WERI-Rb-1 (cell line): Measurements from ENCODE around the gene COL6A5.

Experiments
- DNase-seq: peaks from one replicate; pipeline ENCODE4 v3.0.0-alpha.2; 2020
- H3K27ac ChIP-seq: fragments of 250-450 bp; sonication (Bioruptor Pico); 2 replicates; pipeline ENCODE4 v1.5.1; 2020; ENCODE audit warnings: mild to moderate bottlenecking, moderate library complexity
- H3K27me3 ChIP-seq: fragments of 250-450 bp; sonication (Bioruptor Pico); 2 replicates; pipeline ENCODE4 v1.5.1; 2021; ENCODE audit warnings: mild to moderate bottlenecking, low read depth, moderate library complexity; ENCODE audit not compliant: insufficient read depth, severe bottlenecking
- H3K36me3 ChIP-seq: fragments of 250-450 bp; sonication (Bioruptor Pico); 2 replicates; pipeline ENCODE4 v1.5.1; 2020; ENCODE audit warnings: mild to moderate bottlenecking, moderate library complexity
- H3K4me3 ChIP-seq: 2 replicates; pipeline ENCODE4 v1.5.1; 2011; ENCODE audit warnings: low read depth, mild to moderate bottlenecking, control low read depth, low read length
- H3K9me3 ChIP-seq: fragments of 250-450 bp; sonication (Bioruptor Pico); 2 replicates; pipeline ENCODE4 v1.5.1; 2021; ENCODE audit warnings: mild to moderate bottlenecking, moderate library complexity; ENCODE audit not compliant: severe bottlenecking
- CTCF ChIP-seq: IDR thresholded peaks from 2 replicates; pipeline ENCODE4 v1.5.1; 2011; ENCODE audit warnings: low read depth, mild to moderate bottlenecking, control low read depth, inconsistent platforms, low read length

Gene COL6A5, protein sequence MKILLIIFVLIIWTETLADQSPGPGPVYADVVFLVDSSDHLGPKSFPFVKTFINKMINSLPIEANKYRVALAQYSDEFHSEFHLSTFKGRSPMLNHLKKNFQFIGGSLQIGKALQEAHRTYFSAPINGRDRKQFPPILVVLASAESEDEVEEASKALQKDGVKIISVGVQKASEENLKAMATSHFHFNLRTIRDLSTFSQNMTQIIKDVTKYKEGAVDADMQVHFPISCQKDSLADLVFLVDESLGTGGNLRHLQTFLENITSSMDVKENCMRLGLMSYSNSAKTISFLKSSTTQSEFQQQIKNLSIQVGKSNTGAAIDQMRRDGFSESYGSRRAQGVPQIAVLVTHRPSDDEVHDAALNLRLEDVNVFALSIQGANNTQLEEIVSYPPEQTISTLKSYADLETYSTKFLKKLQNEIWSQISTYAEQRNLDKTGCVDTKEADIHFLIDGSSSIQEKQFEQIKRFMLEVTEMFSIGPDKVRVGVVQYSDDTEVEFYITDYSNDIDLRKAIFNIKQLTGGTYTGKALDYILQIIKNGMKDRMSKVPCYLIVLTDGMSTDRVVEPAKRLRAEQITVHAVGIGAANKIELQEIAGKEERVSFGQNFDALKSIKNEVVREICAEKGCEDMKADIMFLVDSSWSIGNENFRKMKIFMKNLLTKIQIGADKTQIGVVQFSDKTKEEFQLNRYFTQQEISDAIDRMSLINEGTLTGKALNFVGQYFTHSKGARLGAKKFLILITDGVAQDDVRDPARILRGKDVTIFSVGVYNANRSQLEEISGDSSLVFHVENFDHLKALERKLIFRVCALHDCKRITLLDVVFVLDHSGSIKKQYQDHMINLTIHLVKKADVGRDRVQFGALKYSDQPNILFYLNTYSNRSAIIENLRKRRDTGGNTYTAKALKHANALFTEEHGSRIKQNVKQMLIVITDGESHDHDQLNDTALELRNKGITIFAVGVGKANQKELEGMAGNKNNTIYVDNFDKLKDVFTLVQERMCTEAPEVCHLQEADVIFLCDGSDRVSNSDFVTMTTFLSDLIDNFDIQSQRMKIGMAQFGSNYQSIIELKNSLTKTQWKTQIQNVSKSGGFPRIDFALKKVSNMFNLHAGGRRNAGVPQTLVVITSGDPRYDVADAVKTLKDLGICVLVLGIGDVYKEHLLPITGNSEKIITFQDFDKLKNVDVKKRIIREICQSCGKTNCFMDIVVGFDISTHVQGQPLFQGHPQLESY (N-terminal part only)

DNA sequence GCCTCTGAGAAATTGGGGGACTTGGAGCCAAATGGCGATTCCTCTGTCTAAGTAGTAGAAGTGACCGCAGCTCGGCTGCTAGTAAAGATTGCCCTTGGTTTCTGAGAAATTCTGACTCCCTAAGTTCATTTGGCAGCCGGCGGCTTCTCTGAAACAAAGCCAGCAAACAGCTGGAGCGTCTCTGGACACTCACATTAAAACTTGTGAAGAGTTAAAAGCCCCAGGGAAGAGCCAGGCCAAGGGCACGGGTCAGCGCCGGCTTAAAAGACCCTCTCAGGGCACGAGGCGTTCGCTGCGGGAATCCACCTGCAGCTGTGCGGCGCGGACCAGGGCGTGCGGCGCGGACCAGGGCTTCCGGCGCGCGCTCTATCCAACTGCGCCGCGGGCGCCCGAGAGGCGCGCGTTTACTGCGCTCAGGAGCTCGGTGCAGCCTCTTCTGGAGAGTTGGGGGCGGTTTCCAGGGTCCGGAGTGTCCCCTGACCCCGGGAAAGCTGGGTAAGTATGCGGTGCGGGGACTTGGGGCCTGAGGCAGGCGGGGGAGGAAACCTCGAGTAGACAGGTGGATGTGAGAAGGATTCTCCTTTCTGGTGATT, at the start of gene COL6A5:
TSS of gene COL6A5 (plus strand) at position 186 of the 593 bp plus-strand sequence. CDS start 27,967 bp downstream, outside the sequence.
- Histone ChIP-seq H3K27me3 (peaks cover 52% of the 10 kb centered on the region), H3K9me3 (peaks cover 3% of the 10 kb centered on the region), H3K4me3 (peak within 1 kb of the TSS; percentile 4; the same call in 1 of the 2 replicates), H3K27ac (no peak within 1 kb of the TSS), H3K36me3 (no peaks in the 10 kb centered on the region)
- no peak for DNase-seq
- no peak for TF ChIP-seq CTCF

- H3K36me3 ChIP-seq: no peaks in the 10 kb centered on the region
- peaks cover 2% of the 10 kb centered on the region for H3K9me3 ChIP-seq
- H3K27ac ChIP-seq: no peak overlapping the region
- TF ChIP-seq CTCF: no peak
- H3K4me3 ChIP-seq: no peak overlapping the region
- no peak for DNase-seq
- peaks cover 6% of the 10 kb centered on the region for H3K27me3 ChIP-seq
Observed at GRCh38 chr3:130299531-130299930, 45.9 kb upstream of the COL6A5 start.

DNA sequence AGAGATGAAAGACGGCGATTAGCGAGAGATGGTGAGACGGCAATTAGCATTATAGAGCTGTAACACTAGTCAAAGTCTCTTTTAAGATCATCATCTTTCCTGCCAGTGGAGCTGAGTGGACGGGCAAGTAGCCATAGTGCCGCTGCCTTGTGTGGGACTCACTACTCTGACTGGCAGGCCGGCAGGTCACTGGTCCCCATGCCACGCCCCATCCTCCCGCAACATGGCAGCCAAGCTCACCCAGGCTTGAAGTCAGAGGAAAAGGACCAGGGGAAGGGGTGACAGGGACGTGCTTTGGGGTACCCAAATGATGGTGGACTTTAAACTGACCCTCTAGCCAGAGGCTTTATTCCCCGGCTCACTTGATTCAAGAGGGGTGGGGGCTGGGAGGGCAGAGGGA, 44.6 kb upstream of the COL6A5 start:
- TF ChIP-seq CTCF: no peak
- H3K36me3 ChIP-seq: no peaks in the 10 kb centered on the region

GRCh38 chr3:130310109-130310508, 35.4 kb upstream of the COL6A5 start:
- no peak for TF ChIP-seq CTCF
- Histone ChIP-seq H3K27me3 (no peaks in the 10 kb centered on the region), H3K4me3 (no peak overlapping the region), H3K36me3 (no peaks in the 10 kb centered on the region), H3K9me3 (no peaks in the 10 kb centered on the region), H3K27ac (no peak overlapping the region)
- no peak for DNase-seq

More for the DNA sequence above, 44.6 kb upstream of the COL6A5 start:
- Histone ChIP-seq H3K27me3 (peaks cover 6% of the 10 kb centered on the region), H3K27ac (no peak overlapping the region), H3K9me3 (peaks cover 2% of the 10 kb centered on the region), H3K4me3 (no peak overlapping the region)
- DNase-seq: no peak

- Histone ChIP-seq H3K4me3 (no peak overlapping the region), H3K36me3 (no peaks in the 10 kb centered on the region), H3K27ac (no peak overlapping the region), H3K9me3 (no peaks in the 10 kb centered on the region), H3K27me3 (no peaks in the 10 kb centered on the region)
- no peak for DNase-seq
- no peak for TF ChIP-seq CTCF
Observed at GRCh38 chr3:130312374-130312773, 33.1 kb upstream of the COL6A5 start.
